K562 (cell line): ENCODE results near the gene SCNN1B.

Experiments used
- ELF4 ChIP-seq: fragments of 450-650 bp; formaldehyde crosslinking; IDR thresholded peaks from 2 replicates; pipeline ENCODE4 v1.4.0; 2022; ENCODE audit warnings: missing genetic modification characterization
- EZH2 ChIP-seq: IDR thresholded peaks from 2 replicates; pipeline ENCODE4 v1.6.1; 2012; ENCODE audit warnings: low read depth, mild to moderate bottlenecking, inconsistent platforms, low read length, borderline replicate concordance
- HDGF ChIP-seq: fragments of 450-650 bp; IDR thresholded peaks from 2 replicates; pipeline ENCODE4 v1.6.1; 2016
- POLR2A ChIP-seq: fragments of 450-650 bp; conservative IDR thresholded peaks from 2 replicates; pipeline ENCODE4 v1.6.1; 2016
- ZNF217 ChIP-seq: sonication (generic); formaldehyde crosslinking; IDR thresholded peaks from 2 replicates; pipeline ENCODE4 v1.8.0; 2022; ENCODE audit warnings: mild to moderate bottlenecking, missing genetic modification reagents
- TF ChIP-seq, protein P1 (sequence below): fragments of 450-650 bp; IDR thresholded peaks from 2 replicates; pipeline ENCODE4 v1.6.1; 2018; ENCODE audit not compliant: partially characterized antibody
- TF ChIP-seq, protein P2 (sequence below), 3 experiments: IDR thresholded peaks in 2 of 3; conservative IDR thresholded peaks in 1 of 3; 2 replicates each; pipeline ENCODE4 v1.5.1; 2011 to 2012; ENCODE audit warnings: low read length in 3 of 3, mild to moderate bottlenecking in 3 of 3, control low read depth in 2 of 3, improper control_type of control experiment in 1 of 3, inconsistent platforms in 1 of 3, low read depth in 1 of 3, mixed read lengths in 1 of 3, moderate library complexity in 1 of 3; ENCODE audit not compliant: insufficient read depth in 2 of 3
- TF ChIP-seq, protein P3 (sequence below): sonication (generic); formaldehyde crosslinking; IDR thresholded peaks from 2 replicates; pipeline ENCODE4 v1.8.0; 2023; ENCODE audit warnings: mild to moderate bottlenecking, missing genetic modification reagents

DNA sequence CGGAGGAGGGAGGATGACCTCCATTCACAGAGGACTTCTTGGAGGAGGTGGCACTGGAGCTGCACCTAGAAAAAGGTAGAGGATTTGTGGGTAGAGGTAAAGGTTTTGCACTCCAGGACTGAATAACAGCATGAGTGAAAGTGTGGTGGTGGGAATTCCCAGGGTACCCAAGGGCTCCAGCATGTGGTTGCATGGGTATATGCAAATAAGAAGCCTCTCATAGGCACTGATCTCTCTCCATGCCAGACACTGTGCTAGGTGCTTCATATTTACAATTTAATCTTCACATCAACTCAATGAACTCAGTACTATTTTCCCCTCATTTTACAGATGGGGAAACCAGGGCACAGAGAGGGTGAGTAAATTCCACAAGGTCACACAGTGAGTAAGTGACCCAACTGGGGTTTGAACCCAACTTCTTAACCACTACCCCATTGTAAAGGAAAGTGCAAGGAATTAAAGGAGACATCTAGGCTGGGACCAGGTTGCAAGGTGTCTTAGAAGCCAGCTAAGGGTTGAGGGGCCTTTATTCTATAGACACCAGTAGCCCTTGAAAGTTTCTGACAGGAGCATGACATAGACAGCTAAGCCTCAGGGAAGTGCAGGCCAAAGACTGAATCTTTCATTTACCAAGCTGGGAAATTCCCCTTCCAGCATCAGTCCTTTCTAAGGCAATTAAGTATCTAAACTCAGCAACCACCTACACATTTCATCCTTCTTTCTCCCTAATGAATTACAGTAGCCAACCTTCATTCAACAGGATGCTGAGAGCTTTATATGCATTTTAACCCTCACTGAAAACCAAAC, 21.3 kb downstream of the SCNN1B start:
- TF ChIP-seq, protein P1, sequence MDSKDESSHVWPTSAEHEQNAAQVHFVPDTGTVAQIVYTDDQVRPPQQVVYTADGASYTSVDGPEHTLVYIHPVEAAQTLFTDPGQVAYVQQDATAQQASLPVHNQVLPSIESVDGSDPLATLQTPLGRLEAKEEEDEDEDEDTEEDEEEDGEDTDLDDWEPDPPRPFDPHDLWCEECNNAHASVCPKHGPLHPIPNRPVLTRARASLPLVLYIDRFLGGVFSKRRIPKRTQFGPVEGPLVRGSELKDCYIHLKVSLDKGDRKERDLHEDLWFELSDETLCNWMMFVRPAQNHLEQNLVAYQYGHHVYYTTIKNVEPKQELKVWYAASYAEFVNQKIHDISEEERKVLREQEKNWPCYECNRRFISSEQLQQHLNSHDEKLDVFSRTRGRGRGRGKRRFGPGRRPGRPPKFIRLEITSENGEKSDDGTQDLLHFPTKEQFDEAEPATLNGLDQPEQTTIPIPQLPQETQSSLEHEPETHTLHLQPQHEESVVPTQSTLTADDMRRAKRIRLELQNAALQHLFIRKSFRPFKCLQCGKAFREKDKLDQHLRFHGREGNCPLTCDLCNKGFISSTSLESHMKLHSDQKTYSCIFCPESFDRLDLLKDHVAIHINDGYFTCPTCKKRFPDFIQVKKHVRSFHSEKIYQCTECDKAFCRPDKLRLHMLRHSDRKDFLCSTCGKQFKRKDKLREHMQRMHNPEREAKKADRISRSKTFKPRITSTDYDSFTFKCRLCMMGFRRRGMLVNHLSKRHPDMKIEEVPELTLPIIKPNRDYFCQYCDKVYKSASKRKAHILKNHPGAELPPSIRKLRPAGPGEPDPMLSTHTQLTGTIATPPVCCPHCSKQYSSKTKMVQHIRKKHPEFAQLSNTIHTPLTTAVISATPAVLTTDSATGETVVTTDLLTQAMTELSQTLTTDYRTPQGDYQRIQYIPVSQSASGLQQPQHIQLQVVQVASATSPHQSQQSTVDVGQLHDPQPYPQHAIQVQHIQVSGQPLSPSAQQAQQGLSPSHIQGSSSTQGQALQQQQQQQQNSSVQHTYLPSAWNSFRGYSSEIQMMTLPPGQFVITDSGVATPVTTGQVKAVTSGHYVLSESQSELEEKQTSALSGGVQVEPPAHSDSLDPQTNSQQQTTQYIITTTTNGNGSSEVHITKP = no peak
- TF ChIP-seq EZH2 (no peak), POLR2A (no peak), ELF4 (CRISPR knock-in tag) (no peak), HDGF (no peak), ZNF217 (no peak)
- TF ChIP-seq, protein P2, sequence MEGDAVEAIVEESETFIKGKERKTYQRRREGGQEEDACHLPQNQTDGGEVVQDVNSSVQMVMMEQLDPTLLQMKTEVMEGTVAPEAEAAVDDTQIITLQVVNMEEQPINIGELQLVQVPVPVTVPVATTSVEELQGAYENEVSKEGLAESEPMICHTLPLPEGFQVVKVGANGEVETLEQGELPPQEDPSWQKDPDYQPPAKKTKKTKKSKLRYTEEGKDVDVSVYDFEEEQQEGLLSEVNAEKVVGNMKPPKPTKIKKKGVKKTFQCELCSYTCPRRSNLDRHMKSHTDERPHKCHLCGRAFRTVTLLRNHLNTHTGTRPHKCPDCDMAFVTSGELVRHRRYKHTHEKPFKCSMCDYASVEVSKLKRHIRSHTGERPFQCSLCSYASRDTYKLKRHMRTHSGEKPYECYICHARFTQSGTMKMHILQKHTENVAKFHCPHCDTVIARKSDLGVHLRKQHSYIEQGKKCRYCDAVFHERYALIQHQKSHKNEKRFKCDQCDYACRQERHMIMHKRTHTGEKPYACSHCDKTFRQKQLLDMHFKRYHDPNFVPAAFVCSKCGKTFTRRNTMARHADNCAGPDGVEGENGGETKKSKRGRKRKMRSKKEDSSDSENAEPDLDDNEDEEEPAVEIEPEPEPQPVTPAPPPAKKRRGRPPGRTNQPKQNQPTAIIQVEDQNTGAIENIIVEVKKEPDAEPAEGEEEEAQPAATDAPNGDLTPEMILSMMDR (IDR thresholded peaks at IDR 0.05 in 2 of 3, conservative IDR thresholded peaks at IDR 0.05 in 1 of 3; ENCODE audit: insufficient read depth in 2 of 3, low read depth in 1 of 3, low read length in 3 of 3) = no peak
- TF ChIP-seq, protein P3, sequence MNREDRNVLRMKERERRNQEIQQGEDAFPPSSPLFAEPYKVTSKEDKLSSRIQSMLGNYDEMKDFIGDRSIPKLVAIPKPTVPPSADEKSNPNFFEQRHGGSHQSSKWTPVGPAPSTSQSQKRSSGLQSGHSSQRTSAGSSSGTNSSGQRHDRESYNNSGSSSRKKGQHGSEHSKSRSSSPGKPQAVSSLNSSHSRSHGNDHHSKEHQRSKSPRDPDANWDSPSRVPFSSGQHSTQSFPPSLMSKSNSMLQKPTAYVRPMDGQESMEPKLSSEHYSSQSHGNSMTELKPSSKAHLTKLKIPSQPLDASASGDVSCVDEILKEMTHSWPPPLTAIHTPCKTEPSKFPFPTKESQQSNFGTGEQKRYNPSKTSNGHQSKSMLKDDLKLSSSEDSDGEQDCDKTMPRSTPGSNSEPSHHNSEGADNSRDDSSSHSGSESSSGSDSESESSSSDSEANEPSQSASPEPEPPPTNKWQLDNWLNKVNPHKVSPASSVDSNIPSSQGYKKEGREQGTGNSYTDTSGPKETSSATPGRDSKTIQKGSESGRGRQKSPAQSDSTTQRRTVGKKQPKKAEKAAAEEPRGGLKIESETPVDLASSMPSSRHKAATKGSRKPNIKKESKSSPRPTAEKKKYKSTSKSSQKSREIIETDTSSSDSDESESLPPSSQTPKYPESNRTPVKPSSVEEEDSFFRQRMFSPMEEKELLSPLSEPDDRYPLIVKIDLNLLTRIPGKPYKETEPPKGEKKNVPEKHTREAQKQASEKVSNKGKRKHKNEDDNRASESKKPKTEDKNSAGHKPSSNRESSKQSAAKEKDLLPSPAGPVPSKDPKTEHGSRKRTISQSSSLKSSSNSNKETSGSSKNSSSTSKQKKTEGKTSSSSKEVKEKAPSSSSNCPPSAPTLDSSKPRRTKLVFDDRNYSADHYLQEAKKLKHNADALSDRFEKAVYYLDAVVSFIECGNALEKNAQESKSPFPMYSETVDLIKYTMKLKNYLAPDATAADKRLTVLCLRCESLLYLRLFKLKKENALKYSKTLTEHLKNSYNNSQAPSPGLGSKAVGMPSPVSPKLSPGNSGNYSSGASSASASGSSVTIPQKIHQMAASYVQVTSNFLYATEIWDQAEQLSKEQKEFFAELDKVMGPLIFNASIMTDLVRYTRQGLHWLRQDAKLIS (CRISPR knock-in tag) = no peak
